T-helper 1 cell (primary cell): ENCODE results near the gene ADGRE2.
A peak's percentile ranks its signal among the peaks of the same experiment; 100 is the strongest.

Experiments
- DNase-seq, 5 donors: peaks; one replicate each; pipeline ENCODE4 v3.0.0-alpha.2; 2012 to 2020

ADGRE2 gene

DNA sequence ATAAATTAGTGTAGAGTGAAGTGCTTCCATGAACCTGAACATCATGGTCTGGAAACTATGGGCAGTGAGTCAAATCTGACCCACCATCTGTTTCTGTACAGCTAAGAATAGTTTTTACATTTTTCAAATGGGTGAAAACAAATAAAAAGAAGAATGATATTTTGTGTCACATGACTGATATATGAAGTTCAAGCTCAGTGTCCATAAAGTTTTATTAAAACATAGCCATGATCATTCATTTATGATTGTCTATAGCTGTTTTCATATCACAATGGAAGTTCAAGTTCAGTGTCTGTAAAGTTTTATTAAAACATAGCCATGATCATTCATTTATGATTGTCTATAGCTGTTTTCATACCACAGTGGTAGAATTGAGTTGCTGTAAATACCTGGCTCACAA is 45.9 kb downstream of the ADGRE2 start:
- no peak for DNase-seq

DNA sequence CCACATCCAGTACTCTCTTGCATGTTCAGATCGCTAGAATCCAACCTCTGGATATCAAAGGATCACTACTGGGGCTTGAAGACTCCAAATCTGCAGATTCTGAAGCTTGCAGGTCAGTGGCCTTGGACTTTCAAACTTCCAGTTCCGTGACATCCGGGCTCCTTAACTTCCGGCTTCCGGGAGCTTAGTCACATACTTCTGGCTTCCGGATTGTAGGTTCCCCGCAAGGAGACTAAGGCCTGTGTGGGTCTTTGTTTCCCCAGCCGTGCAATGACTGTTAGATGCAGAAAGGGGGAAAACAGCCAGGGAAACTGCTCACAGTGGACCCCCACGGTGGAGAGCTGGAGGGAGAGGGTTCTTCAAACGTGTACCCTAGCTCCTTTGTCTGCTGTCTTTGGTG is 47.2 kb downstream of the ADGRE2 start:
- DNase-seq = no peak

- no peak for DNase-seq
These were observed 49.8 kb downstream of the ADGRE2 start for GRCh38 chr19:14728595-14728994.

GRCh38 chr19:14722127-14722526 is 56.2 kb downstream of the ADGRE2 start:
- no peak for DNase-seq

GRCh38 chr19:14719162-14719561 is 59.2 kb downstream of the ADGRE2 start:
- no peak for DNase-seq

DNA sequence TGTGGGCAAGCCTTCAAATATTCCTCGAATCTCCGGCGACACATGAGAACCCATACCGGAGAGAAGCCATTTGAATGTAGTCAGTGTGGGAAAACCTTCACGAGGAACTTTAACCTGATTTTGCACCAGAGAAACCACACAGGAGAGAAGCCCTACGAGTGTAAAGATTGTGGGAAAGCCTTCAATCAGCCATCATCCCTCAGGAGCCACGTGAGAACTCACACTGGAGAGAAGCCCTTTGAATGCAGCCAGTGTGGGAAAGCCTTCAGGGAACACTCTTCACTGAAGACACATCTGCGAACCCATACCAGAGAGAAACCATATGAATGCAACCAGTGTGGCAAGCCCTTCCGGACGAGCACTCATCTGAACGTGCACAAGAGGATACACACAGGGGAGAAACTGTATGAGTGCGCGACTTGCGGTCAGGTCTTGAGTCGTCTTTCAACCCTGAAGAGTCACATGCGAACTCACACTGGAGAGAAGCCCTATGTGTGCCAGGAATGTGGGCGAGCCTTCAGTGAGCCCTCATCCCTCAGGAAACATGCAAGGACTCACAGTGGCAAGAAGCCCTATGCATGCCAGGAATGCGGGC is 59.7 kb downstream of the ADGRE2 start:
- no peak for DNase-seq

DNA sequence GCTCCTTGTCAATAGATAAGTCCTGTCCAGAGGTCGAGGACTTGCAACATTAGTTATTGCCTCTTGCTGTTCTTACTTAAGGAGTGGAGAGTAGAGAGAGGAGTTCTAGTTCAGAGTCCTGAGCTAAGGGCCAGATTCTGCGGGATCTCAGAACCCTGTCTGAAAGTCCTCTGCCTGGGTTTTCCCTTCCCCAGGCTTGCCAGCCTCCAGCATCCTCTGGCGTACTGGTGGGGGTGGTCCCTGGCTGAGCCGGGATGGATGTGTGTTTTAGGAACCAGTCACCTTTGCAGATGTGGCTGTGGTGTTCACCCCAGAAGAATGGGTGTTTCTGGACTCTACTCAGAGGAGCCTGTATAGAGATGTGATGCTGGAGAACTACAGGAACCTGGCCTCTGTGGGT is 62.5 kb downstream of the ADGRE2 start:
- no peak for DNase-seq

- no peak for DNase-seq
These were observed 73.9 kb downstream of the ADGRE2 start for GRCh38 chr19:14704450-14704849.

- no peak for DNase-seq
These were observed 74.5 kb downstream of the ADGRE2 start for GRCh38 chr19:14703833-14704232.

DNA sequence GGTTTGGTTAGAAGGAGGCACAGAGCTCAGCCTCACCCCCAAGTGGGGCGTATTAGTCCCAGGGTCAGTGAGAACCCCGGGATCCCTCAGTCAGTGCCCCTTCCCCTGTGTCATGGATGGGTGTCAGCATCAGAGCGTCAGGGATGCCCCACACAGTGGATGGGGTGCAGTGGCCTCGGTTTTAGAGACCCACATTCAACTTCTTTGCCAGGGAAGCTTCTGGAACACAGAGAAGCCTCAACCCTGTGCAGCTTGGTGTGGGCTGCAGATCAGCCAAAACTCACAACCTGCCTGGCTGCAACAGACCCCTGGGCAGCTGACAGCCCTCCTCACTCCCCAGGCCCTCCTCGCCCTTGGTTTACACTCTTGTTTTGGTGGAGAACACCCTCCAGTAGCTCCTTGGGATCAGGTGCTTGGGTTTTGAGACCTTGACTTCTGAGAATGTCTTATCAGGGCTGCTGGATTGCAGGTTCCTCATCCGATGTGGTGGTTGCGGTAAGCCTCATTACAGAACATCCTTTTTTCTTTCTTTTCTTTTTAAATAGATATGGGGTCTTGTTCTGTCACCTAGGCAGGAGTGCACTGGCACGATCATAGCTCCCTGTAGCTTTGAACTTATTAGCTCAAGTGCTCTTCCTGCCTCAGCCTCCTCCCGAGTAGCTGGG is 77.5 kb downstream of the ADGRE2 start:
- DNase-seq = no peak

GRCh38 chr19:14699641-14700040 is 78.7 kb downstream of the ADGRE2 start:
- DNase-seq = no peak

GRCh38 chr19:14695471-14695870 is 82.9 kb downstream of the ADGRE2 start:
- DNase-seq = no peak

DNA sequence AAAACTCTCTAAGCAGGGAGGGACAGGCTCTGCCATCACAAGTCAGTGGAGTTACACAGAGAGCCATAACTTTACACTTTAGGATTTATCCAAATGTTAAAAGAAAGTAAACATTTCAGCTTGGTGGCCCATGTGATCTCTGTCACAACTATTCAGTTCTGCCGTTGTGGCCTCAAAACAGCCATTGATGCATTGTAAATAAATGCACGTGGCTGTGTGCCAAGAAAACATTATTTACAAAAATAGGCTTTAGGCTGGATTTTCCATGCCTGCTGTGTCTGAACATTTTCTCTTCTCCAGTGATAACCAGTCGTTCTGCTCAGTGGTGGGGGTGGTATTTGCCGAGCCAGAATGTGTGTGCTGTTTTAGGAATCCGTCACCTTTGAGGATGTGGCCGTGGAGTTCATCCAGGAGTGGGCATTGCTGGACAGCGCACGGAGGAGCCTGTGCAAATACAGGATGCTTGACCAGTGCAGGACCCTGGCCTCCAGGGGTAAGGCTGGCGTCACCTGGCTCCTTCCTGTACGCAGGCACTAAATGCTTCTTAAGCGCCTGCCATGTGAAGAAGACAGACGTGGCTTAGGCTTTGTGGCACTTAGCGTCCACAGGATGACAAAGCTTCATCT is 83.6 kb downstream of the ADGRE2 start:
- DNase-seq = no peak

- peak; percentile 94 to 98 (median 95) for DNase-seq
These were observed 88.5 kb downstream of the ADGRE2 start, which contains the start of gene ZNF333 for GRCh38 chr19:14689598-14690503. TSS of gene ZNF333 (plus strand) at chr19:14690048. CDS start at chr19:14693492, 3,444 bp downstream.

GRCh38 chr19:14686411-14686810 is 91.9 kb downstream of the ADGRE2 start:
- peak in 1 of 5 donors; percentile 26 for DNase-seq

GRCh38 chr19:14683439-14683838 is 94.9 kb downstream of the ADGRE2 start:
- no peak for DNase-seq
